A172 (cell line): ENCODE data around the gene SLC2A9. TPM values are rescaled to one million over a fixed set of nuclear protein-coding genes. Genes with fewer than 3 reads are reported as not detected.
"Not testable (repeated sequence)": the region's sequence is repeated elsewhere in the genome, so short reads cannot be mapped to it uniquely, and the experiment has no call there.

Source experiments
- DNase-seq: peaks from one replicate; pipeline ENCODE4 v3.0.0-alpha.2; 2015; ENCODE audit warnings: low spot score
- total RNA-seq: library from RNA; depleted of rRNA; stranded (reverse); fragments of >200 nt; shearing (Covaris generic); gene quantifications from 2 replicates; pipeline ENCODE4 v1.2.3, GENCODE V29; 2014; rRNA removed

Gene SLC2A9
- total RNA-seq, 1 experiment from 2014 or later = not detected

DNA sequence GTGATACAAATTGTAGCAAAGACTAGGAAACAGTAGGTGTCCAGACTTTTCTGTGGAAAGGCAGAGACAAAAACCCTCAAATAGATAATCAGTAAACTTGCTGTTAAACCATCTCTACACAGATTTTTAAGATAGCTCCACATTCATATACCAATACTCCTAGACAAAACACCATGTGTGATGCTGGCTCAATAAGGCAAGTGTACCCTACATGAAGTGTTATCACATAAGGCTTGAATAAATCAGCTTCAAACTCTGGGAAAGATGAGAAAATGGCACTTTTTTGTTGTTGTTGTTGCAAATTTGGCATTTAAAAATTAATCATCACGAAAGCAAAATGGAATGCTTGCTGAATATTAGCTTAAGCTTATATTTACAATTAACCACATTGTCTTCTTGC is 194.7 kb downstream of the SLC2A9 start:
- DNase-seq = no peak

- no peak for DNase-seq
These were observed 196.2 kb downstream of the SLC2A9 start for GRCh38 chr4:9825049-9825448.

- DNase-seq = no peak
These were observed 201.0 kb downstream of the SLC2A9 start for GRCh38 chr4:9820343-9820742.

GRCh38 chr4:9816285-9816684 is 205.0 kb downstream of the SLC2A9 start:
- no peak for DNase-seq

DNA sequence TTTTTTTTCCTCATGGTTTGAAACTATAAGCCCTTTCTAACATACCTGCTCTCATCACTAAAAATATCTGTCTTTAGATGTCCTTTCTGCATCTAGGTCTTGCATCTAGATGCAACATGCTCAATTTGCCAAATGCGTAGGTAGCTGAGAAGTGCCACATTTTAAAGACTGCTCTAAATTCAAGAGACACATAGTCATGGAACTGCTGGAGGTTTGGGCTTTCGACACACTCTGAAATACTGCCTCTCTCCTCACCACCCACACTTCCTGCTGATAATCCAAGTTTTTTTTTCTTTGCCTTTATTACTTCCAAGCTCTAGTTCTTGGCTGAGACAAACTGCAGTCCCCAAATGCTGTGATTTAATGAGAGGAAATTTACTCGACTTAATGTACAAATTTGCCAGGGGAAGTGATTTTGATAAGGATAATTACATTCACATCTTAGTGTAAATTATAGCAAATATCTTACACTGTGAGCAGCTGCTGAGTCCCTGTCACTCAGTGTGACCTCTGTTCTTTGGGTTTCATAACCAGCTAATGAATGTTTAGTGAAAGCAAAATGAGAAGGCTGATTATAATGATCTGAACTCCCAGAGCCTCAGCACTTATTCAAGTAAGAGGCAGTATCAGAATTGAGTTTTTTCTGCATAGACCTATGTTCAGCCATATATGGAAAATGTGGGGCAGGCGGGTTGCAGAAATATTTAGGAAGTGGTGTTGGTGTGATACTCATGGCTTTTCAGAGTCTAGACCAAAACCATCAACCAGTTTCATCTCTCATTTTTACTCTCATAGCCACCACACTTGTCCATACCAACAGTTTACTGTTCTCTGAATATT is 208.6 kb downstream of the SLC2A9 start:
- DNase-seq = no peak

DNA sequence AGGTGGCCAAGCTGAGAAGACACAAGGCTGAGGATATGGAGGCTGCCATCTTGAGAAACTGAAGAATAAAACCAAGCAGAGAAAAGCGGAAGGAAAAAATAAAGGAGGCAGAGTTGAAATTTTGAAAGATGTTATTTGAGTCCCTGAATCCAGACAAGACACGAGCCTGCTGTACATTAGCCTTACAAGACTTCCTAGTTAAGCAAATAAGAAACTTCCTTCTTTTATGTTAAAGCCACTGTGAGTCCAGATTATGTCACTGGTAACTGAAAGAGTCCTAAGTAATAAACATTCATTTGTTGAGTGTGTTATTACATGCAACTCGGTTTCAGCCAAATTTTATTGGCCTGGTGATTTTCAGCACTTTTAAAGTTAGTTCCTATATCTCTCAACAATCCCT is 209.5 kb downstream of the SLC2A9 start:
- no peak for DNase-seq

- DNase-seq = no peak
These were observed 213.2 kb downstream of the SLC2A9 start for GRCh38 chr4:9808077-9808476.

- no peak for DNase-seq
These were observed 216.4 kb downstream of the SLC2A9 start for GRCh38 chr4:9804918-9805317.

DNA sequence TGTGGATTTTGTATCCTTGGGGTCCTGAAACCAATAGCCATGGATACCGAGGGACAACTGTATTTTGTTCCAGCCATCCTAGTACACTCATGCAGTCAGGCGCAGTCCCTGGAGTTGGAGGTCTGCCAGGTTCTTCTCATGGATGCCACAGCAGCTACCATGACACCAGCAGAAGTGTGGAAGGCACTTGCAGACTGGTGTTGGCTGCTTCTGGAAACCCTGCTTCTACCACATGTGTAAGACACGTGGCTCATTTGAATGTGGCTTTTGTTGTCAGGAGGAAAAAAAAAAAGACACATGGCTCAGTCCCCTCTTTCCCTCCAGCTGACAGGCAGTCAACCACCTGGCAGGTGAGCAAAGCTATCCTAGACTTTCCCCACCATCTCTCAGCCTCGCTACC is 220.4 kb downstream of the SLC2A9 start:
- DNase-seq = no peak

GRCh38 chr4:9796641-9797040 is 224.7 kb downstream of the SLC2A9 start:
- not testable (repeated sequence) for DNase-seq

DNA sequence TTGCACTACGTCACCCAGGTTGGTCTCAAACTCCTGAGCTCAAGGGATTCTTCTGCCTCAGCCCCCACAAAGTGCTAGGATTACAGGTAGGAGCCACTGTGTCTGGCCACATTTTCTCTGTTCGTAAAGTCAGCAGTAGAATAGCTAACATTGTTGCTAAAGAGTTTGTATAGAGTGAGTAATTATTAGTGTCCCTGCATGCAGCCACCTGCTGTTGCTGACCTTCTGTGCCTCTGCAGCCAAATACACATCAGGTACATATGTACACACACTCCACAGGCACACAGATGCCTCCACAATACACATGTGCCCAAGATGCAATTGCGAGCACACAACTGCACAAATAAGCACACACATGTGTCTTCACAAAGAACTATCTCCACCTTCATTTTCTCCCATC is 228.9 kb downstream of the SLC2A9 start:
- DNase-seq = no peak

GRCh38 chr4:9785891-9786290 is 235.4 kb downstream of the SLC2A9 start:
- not testable (repeated sequence) for DNase-seq

- DNase-seq = no peak
These were observed 239.2 kb downstream of the SLC2A9 start for GRCh38 chr4:9782136-9782436.

GRCh38 chr4:9781343-9782135 is 239.8 kb downstream of the SLC2A9 start, which contains the start of gene DRD5:
DRD5 (plus strand) TSS chr4:9781634; CDS start chr4:9782030, 396 bp downstream.
- DNase-seq = no peak

Other genes starting within 250 kb of the SLC2A9 start
- not detected in 2 replicates for gene DRD5, start 239.9 kb downstream of the SLC2A9 start, total RNA-seq
- 271 and 296 TPM in 2 replicates for gene WDR1, start 95.3 kb upstream of the SLC2A9 start, total RNA-seq